K562 (cell line): Measurements from ENCODE around the gene TFAP2A. TPM values are rescaled to one million over a fixed set of nuclear protein-coding genes. Genes with fewer than 3 reads are reported as not detected.

Experiments used
- ELF4 ChIP-seq: fragments of 450-650 bp; formaldehyde crosslinking; IDR thresholded peaks from 2 replicates; pipeline ENCODE4 v1.4.0; 2022; ENCODE audit warnings: missing genetic modification characterization
- MGA ChIP-seq: fragments of 450-650 bp; IDR thresholded peaks from 2 replicates; pipeline ENCODE4 v1.6.1; 2016; ENCODE audit warnings: mild to moderate bottlenecking, moderate library complexity
- NBN ChIP-seq: fragments of 450-650 bp; IDR thresholded peaks from 2 replicates; pipeline ENCODE4 v1.6.1; 2016; ENCODE audit warnings: low read depth, mild to moderate bottlenecking
- NCOR1 ChIP-seq: fragments of 450-650 bp; IDR thresholded peaks from 2 replicates; pipeline ENCODE4 v1.6.1; 2016; ENCODE audit warnings: mild to moderate bottlenecking, moderate library complexity
- NFIC ChIP-seq: fragments of 450-650 bp; IDR thresholded peaks from 2 replicates; pipeline ENCODE4 v1.6.1; 2017; ENCODE audit warnings: mild to moderate bottlenecking, inconsistent platforms
- TEAD1 ChIP-seq, 2 experiments: fragments of 450-650 bp in 1 of 2; sonication (generic) in 1 of 2; formaldehyde crosslinking; IDR thresholded peaks; 2 replicates each; pipeline versions ENCODE4 v1.4.0 to v1.8.0; 2020 to 2022; ENCODE audit warnings: mild to moderate bottlenecking in 2 of 2, missing genetic modification reagents in 1 of 2
- ZBTB5 ChIP-seq: fragments of 450-650 bp; IDR thresholded peaks from 2 replicates; pipeline ENCODE4 v1.6.1; 2017; ENCODE audit warnings: antibody characterized with exemption
- polyA plus RNA-seq, 8 experiments: library from polyadenylated mRNA; depleted of rRNA in 4 of 8; stranded (reverse) in 5 of 8; unstranded in 3 of 8; fragments of >200 nt; fragmentation: Nextera tagmentation in 2 of 8; fragmentation: Illumina TruSeq in 1 of 8; extraction: Ambion mirVana in 2 of 8; extraction: Trizol in 1 of 8; gene quantifications; 2 replicates each; pipeline versions ENCODE4 v1.2.1 to v1.2.3, GENCODE V29; 2011 to 2014; ENCODE audit warnings: inconsistent platforms in 1 of 8, missing spikeins in 1 of 8
- total RNA-seq, 7 experiments: library from RNA; depleted of rRNA in 6 of 7; stranded (reverse); fragments of >200 nt in 6 of 7; fragmentation: Illumina TruSeq in 2 of 7; extraction: Trizol in 2 of 7; gene quantifications; 2 replicates each; pipeline versions ENCODE4 v1.2.1 to v1.2.3, GENCODE V29; 2011 to 2021; ENCODE audit warnings: low replicate concordance in 1 of 7

TFAP2A gene
- total and polyA plus RNA-seq, 9 of the 15 experiments (the other 6 are each of a cell fraction or from before 2014, with no cell fraction given), result 0.14 to 0.53 (median 0.19) TPM; not detected in 1

- no peak for TF ChIP-seq MGA
- TF ChIP-seq NBN, result peak; percentile 38; the same call in 1 of the 2 replicates
- no peak; a peak in 1 of 4 replicates for TF ChIP-seq TEAD1 (CRISPR knock-in tag; IDR thresholded peaks at IDR 0.05)
- 0 out of 2 replicates have a peak, but pooled peaks have one; percentile 22 for TF ChIP-seq NCOR1
- peak; percentile 15; the same call in 1 of the 2 replicates for TF ChIP-seq ELF4 (CRISPR knock-in tag)
- no peak for TF ChIP-seq NFIC
- no peak for TF ChIP-seq ZBTB5
Measured at GRCh38 chr6:10403385-10404106, 11.3 kb downstream of the TFAP2A start (continued).
